AG04449 (cell line): Measurements from ENCODE around the gene NPHP1.
"Not testable (repeated sequence)": the region's sequence is repeated elsewhere in the genome, so short reads cannot be mapped to it uniquely, and the experiment has no call there.

Source experiments
- CTCF ChIA-PET: fragments of 350-600 bp; formaldehyde crosslinking; extraction: SDS; loops from one replicate; lab custom pipeline; 2021; ENCODE audit warnings: antibody characterized with exemption; lab: Yijun Ruan, JAX
- POLR2A ChIA-PET: fragments of 400-600, 350-600 bp; formaldehyde crosslinking; extraction: SDS; loops from one replicate; lab custom pipeline; 2020; ENCODE audit warnings: antibody characterized with exemption, inconsistent platforms; lab: Yijun Ruan, JAX
- DNase-seq: peaks from one replicate; pipeline ENCODE4 v3.0.0-alpha.2; 2010; ENCODE audit warnings: low read depth, low spot score
- H3K4me3 ChIP-seq: 2 replicates; pipeline ENCODE4 v1.5.1; 2011; ENCODE audit warnings: low read depth, mild to moderate bottlenecking, control low read depth, low read length
- CTCF ChIP-seq: IDR thresholded peaks from one replicate; pipeline ENCODE4 v1.5.1; 2011; ENCODE audit warnings: mild to moderate bottlenecking, moderate library complexity, low read length, control low read depth, inconsistent platforms; ENCODE audit not compliant: insufficient read depth; ENCODE audit errors: missing control alignments

Gene NPHP1

GRCh38 chr2:110101280-110101844, 103.5 kb downstream of the NPHP1 start:
- peak; percentile 99 for DNase-seq
- TF ChIP-seq CTCF, result no peak
- H3K4me3 ChIP-seq, result peak overlapping the region; percentile 23; the same call in 1 of the 2 replicates
- ChIA-PET CTCF (interaction anchor here (2.9 kb wide), 1 partner anchor 15 kb away, joined by 10 read pairs; no protein-coding TSS in a partner anchor), POLR2A (no interaction called here)

- DNase-seq, POLR2A ChIA-PET: not testable (repeated sequence)
- H3K4me3 ChIP-seq, result peak overlapping the region; percentile 23; the same call in 1 of the 2 replicates
- CTCF ChIA-PET, result interaction anchor here (2.9 kb wide), 1 partner anchor 15 kb away, joined by 10 read pairs; no protein-coding TSS in a partner anchor
These were observed 103.9 kb downstream of the NPHP1 start for GRCh38 chr2:110100880-110101279.

- DNase-seq, result no peak
- POLR2A ChIA-PET, result no interaction called here
- no peak overlapping the region for H3K4me3 ChIP-seq
- CTCF ChIA-PET, result no interaction called here
- TF ChIP-seq CTCF, result no peak
These were observed 104.3 kb downstream of the NPHP1 start for GRCh38 chr2:110100480-110100879.

GRCh38 chr2:110099471-110100225, 105.2 kb downstream of the NPHP1 start:
- no peak for DNase-seq
- ChIA-PET POLR2A (no interaction called here), CTCF (no interaction called here)
- no peak overlapping the region for H3K4me3 ChIP-seq
- no peak for TF ChIP-seq CTCF

- DNase-seq, result no peak
- no peak for TF ChIP-seq CTCF
- POLR2A ChIA-PET, result no interaction called here
- CTCF ChIA-PET, result no interaction called here
- H3K4me3 ChIP-seq, result no peak overlapping the region
These were observed 105.8 kb downstream of the NPHP1 start for GRCh38 chr2:110099038-110099425.

- DNase-seq, result no peak
- H3K4me3 ChIP-seq, result no peak overlapping the region
- ChIA-PET CTCF (no interaction called here), POLR2A (no interaction called here)
- no peak for TF ChIP-seq CTCF
These were observed 107.2 kb downstream of the NPHP1 start for GRCh38 chr2:110097506-110098220.
